NOMO-1 treated with DMSO at 0.1 percent for 48 hours (cell line): ENCODE results near the gene SLC6A2.
"Not testable (repeated sequence)": the region's sequence is repeated elsewhere in the genome, so short reads cannot be mapped to it uniquely, and the experiment has no call there.

ENCODE experiments used
- DNase-seq: peaks from one replicate; lab custom pipeline; 2025; ENCODE audit not compliant: unreplicated experiment; lab: John Stamatoyannopoulos, UW

SLC6A2 gene

GRCh38 chr16:55655897-55656681 lies at the start of gene SLC6A2:
Gene SLC6A2, plus strand, starts transcription at chr16:55655988. Its CDS starts 707 bp downstream, at chr16:55656695.
- no peak for DNase-seq

- no peak for DNase-seq
These were observed 42.0 kb upstream of the SLC6A2 start for GRCh38 chr16:55613613-55614335.

- no peak for DNase-seq
These were observed 40.7 kb upstream of the SLC6A2 start for GRCh38 chr16:55615071-55615470.

- DNase-seq, result not testable (repeated sequence)
These were observed 40.1 kb upstream of the SLC6A2 start for GRCh38 chr16:55615670-55616069.

GRCh38 chr16:55621771-55622170 lies 34.0 kb upstream of the SLC6A2 start:
- no peak for DNase-seq

GRCh38 chr16:55622272-55622671 lies 33.5 kb upstream of the SLC6A2 start:
- peak; percentile 68 for DNase-seq

GRCh38 chr16:55622930-55623561 lies 32.7 kb upstream of the SLC6A2 start:
- DNase-seq, result no peak

GRCh38 chr16:55623640-55624039 lies 32.1 kb upstream of the SLC6A2 start:
- no peak for DNase-seq

GRCh38 chr16:55624696-55625095 lies 31.1 kb upstream of the SLC6A2 start:
- DNase-seq, result no peak

GRCh38 chr16:55625843-55626242 lies 29.9 kb upstream of the SLC6A2 start:
- no peak for DNase-seq

GRCh38 chr16:55628306-55628968 lies 27.4 kb upstream of the SLC6A2 start:
- no peak for DNase-seq

- no peak for DNase-seq
These were observed 25.0 kb upstream of the SLC6A2 start for GRCh38 chr16:55630774-55631173.

GRCh38 chr16:55632259-55632658 lies 23.5 kb upstream of the SLC6A2 start:
- DNase-seq, result no peak

- DNase-seq, result no peak
These were observed 21.6 kb upstream of the SLC6A2 start for GRCh38 chr16:55634193-55634592.

GRCh38 chr16:55638256-55638655 lies 17.5 kb upstream of the SLC6A2 start:
- DNase-seq, result no peak

- DNase-seq, result no peak
These were observed 15.0 kb upstream of the SLC6A2 start for GRCh38 chr16:55640701-55641327.

- no peak for DNase-seq
These were observed 14.2 kb upstream of the SLC6A2 start for GRCh38 chr16:55641430-55642056.

- DNase-seq, result no peak
These were observed 13.2 kb upstream of the SLC6A2 start for GRCh38 chr16:55642611-55643010.

- DNase-seq, result no peak
These were observed 12.4 kb upstream of the SLC6A2 start for GRCh38 chr16:55643161-55643970.

- DNase-seq, result no peak
These were observed 9.8 kb upstream of the SLC6A2 start for GRCh38 chr16:55645986-55646385.
